GM08714 (cell line): ENCODE measurements around the gene BTBD8.

Source experiments
- H3K4me3 ChIP-seq: fragments of 200-500 bp; sonication (Bioruptor generic); 2 replicates; pipeline ENCODE4 v1.5.1; 2014; ENCODE audit warnings: mild to moderate bottlenecking, low read length, inconsistent platforms
- ZNF274 ChIP-seq: IDR thresholded peaks from 2 replicates; pipeline ENCODE4 v1.6.1; 2012; ENCODE audit warnings: mild to moderate bottlenecking, low read depth, low read length

The BTBD8 gene

DNA sequence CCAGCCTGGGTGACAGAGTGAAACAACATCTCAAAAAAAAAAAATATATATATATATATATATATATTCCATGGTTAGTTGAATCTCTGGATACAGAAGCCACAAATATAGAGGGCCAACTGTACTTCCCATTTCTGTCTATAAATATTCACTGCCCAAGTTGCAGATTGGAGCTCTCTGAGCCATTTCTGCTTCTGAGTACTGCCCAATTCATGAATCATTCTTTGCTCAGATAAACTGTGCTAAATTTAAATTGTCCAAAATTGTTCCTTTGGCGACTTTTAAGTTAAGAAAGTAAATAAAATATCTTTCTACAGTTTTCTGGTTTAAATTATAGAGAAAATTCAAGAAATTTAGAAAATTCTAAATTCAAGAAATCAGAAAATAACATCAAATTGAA lies 114.4 kb downstream of the BTBD8 start:
- no peak overlapping the region for H3K4me3 ChIP-seq
- no peak for TF ChIP-seq ZNF274

DNA sequence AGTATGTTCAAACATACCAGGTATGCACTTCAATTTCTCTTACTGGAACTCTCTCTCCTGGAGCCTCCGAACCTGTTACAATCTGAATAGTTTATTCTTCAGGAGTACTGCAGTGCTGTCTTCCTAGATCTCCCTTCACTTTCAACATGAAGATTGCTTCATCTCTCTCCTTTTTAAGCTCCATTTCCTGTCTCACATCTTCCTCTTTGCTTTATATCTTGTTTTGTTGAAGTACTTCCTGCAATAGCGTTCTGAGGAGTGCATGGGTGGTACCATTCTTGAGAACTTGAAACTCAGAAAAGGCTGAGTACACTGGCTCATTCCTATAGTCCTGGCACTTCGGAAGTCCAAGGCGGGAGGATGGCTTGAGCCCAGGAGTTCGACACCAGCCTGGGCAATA lies 121.8 kb downstream of the BTBD8 start:
- no peak overlapping the region for H3K4me3 ChIP-seq
- TF ChIP-seq ZNF274: no peak

DNA sequence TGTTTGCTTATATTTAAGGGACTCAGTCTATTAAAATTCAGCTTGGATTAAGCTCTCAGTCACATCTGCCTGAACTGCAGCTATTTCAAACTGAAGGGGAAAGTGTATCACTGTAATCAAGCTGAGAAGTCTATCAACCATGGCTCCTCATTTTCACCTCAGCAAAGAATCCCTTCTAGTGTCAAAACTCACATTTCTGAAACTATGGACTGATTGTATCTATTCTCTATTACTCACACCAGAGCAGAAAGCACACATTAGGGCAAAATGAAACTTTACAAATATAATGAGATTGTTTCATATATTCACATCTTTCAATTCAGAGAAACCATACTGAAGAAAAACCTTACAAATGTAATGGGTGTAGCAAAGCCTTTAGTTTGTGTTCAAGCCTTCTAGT lies 123.0 kb downstream of the BTBD8 start:
- no peak for TF ChIP-seq ZNF274

DNA sequence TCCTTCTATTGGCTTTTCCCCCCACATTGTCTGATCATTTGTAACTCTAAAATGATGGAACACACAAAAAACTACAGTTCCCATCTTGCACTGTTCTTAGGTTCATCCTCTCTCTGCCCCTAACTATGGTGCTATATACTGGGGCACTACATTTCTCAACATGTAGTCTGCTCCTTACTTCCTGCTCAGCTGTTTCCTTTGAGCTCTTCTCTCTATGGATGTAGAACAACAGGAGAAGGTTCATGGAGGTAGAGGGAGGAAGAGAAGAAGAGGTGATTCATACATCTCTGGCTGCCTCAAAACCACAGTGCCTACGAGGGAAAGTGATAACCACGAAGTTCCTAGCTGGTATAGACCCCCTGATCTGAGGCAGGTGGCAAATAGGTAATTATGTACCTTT lies 130.6 kb downstream of the BTBD8 start:
- H3K4me3 ChIP-seq: no peak overlapping the region
- no peak for TF ChIP-seq ZNF274

More for the DNA sequence above, 123.0 kb downstream of the BTBD8 start:
- no peak overlapping the region for H3K4me3 ChIP-seq

DNA sequence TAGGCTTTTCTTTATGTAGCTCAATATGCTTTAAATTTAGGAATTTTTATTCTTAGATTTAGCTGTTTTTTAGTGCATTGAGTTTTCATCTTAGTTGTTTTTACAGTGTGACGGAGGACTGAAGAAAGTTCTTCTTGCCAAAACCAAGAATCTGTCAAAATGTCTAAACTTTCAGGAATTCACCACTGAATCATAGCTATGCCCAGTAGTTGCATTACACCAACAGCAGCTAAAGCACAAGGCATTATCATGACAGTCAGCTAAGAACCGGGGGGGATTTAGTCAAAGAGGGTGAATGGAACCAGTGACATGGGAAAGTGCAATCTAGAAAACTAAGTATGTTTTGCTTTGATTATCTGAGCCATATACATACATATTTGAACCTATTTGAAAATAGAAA lies 131.0 kb downstream of the BTBD8 start:
- H3K4me3 ChIP-seq: no peak overlapping the region
- TF ChIP-seq ZNF274: no peak

DNA sequence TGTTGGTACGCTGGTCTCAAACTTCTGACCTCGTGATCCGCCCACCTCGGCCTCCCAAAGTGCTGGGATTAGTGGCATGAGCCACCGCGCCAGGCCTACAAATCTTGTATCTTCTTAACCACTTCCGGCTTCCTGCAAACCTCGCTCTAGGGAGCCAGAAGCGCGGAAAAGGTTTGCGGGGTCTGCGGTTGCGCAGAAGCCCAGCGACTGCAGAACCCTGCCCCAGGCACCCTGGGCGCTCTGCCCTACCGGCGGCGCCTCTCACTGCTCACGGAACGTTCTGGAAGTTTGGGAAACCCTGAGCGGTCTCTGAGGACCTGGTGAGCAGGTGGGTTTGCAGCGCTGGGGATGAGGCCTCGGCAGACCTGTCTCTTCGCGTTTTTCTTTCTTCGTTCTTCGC lies 137.6 kb downstream of the BTBD8 start, which contains the start of gene C1orf146:
C1orf146 (plus strand) TSS at position 195 of the 400 bp plus-strand sequence. CDS start 13,506 bp downstream, outside the sequence.
- no peak within 1 kb of the TSS for H3K4me3 ChIP-seq

DNA sequence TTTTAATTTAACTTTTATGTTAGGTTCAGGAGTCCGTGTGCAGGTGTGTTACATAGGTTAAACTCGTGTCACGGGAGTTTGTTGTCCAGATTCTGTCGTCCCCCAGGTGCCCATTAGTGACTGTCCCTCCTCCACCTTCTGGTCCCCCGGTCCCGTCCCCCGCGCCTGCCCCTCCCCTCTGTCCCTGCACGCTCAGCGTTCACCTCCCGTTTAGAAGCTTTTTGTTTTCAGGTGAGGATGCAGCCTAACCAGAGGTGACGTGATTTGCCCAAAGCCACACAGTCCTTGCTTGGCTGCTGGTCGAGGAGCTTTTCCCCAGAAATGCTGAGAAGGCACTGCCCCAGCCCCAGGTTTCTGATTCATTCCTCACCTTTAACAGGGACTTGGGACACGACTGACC lies 138.4 kb downstream of the BTBD8 start:
- TF ChIP-seq ZNF274: no peak
- no peak overlapping the region for H3K4me3 ChIP-seq

More for the DNA sequence above, 137.6 kb downstream of the BTBD8 start, which contains the start of gene C1orf146:
- TF ChIP-seq ZNF274: no peak

DNA sequence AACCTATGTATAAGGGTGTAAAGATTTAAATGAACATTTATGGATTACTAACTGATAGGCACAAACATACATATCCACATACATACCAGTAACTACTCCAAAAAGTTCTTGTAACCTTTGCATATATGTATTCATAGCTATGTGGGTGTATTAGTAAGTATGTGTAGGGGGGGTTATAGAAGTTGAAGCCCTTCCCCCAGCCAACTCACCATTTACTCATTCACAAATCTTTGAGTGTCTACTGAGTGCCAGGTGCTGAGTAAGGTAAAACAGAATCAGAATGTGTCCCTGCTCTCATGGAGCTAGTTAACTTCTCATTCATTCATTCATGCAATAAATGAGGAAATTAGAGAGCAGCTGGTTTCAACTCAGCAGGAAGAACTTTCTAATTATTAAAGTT lies 138.9 kb downstream of the BTBD8 start:
- H3K4me3 ChIP-seq: no peak overlapping the region
- no peak for TF ChIP-seq ZNF274

DNA sequence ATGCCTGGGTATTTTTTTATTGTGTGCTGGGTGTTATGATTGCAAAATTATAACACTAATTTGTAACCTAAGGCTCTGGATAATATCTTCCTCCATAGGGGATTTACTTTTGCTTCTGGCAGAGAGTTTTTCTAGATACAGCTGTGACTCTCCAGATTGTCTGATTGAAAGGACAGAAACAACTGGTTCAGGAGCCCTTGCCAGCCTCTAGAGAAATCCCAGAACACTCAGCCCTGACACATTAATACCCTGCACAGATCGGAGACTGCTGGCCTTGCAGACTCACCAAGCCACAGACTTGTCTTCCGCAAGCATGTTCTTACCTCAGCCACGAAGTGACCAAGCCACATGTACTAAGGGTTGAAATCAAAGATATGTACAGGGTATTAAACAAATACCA lies 148.3 kb downstream of the BTBD8 start:
- no peak overlapping the region for H3K4me3 ChIP-seq
- no peak for TF ChIP-seq ZNF274

DNA sequence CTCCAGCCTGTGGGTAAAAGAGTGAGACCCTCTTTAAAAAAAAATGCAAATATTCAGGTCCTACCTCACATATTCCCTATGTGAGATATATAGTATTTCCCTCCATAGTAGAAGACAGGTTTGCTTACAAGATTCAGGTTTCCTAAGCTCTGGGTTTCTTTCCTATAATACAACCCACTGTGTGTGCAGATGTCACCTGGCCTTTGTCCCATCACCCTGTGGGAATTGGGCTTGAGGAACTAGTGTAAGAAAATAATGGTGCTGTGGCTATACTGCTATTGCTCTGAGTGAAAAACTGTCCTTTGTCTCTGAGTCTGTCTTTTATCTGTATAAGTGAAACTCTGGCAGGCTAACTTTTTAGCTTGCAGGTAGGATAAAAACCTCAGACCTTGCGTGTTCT lies 150.6 kb downstream of the BTBD8 start:
- no peak overlapping the region for H3K4me3 ChIP-seq
- TF ChIP-seq ZNF274: no peak
